Omental fat pad (tissue), 4 donors: Measurements from ENCODE around the gene TPO. TPM values are rescaled to one million over a fixed set of nuclear protein-coding genes. Genes with fewer than 3 reads are reported as not detected.

ENCODE experiments used
- ATAC-seq: fragments of 150-250 bp; one replicate; pipeline ENCODE4 v1.9.1; 2016; ENCODE audit warnings: mild to moderate bottlenecking, moderate library complexity; ENCODE audit not compliant: low FRiP score
- DNase-seq: peaks from one replicate; pipeline ENCODE4 v3.0.0-alpha.2; 2019; ENCODE audit warnings: low spot score
- total RNA-seq, 4 donors: library from RNA; depleted of rRNA; stranded (reverse); fragments of >200 nt; gene quantifications; one replicate each; pipeline ENCODE4 v1.1.0, GENCODE V29; 2016
- TF ChIP-seq, protein P1 (sequence below), 3 donors: fragments of 450-650 bp; IDR thresholded peaks; one replicate each; pipeline ENCODE4 v1.5.1; 2016 to 2017; ENCODE audit warnings: antibody characterized with exemption in 3 of 3, mild to moderate bottlenecking in 3 of 3, moderate library complexity in 2 of 3

The TPO gene
- 10 to 100 TPM in 2 of 4 donors, 1 to 10 TPM in 2; 3.0 to 27.1 (median 13.1) TPM for total RNA-seq

GRCh38 chr2:1413156-1413710 lies at the start of gene TPO:
TPO (plus strand) TSS chr2:1413463; CDS start chr2:1414409, 946 bp downstream.
- ATAC-seq (no peak), DNase-seq (no peak)
- TF ChIP-seq, protein P1, sequence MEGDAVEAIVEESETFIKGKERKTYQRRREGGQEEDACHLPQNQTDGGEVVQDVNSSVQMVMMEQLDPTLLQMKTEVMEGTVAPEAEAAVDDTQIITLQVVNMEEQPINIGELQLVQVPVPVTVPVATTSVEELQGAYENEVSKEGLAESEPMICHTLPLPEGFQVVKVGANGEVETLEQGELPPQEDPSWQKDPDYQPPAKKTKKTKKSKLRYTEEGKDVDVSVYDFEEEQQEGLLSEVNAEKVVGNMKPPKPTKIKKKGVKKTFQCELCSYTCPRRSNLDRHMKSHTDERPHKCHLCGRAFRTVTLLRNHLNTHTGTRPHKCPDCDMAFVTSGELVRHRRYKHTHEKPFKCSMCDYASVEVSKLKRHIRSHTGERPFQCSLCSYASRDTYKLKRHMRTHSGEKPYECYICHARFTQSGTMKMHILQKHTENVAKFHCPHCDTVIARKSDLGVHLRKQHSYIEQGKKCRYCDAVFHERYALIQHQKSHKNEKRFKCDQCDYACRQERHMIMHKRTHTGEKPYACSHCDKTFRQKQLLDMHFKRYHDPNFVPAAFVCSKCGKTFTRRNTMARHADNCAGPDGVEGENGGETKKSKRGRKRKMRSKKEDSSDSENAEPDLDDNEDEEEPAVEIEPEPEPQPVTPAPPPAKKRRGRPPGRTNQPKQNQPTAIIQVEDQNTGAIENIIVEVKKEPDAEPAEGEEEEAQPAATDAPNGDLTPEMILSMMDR (IDR thresholded peaks at IDR 0.05): no peak

DNA sequence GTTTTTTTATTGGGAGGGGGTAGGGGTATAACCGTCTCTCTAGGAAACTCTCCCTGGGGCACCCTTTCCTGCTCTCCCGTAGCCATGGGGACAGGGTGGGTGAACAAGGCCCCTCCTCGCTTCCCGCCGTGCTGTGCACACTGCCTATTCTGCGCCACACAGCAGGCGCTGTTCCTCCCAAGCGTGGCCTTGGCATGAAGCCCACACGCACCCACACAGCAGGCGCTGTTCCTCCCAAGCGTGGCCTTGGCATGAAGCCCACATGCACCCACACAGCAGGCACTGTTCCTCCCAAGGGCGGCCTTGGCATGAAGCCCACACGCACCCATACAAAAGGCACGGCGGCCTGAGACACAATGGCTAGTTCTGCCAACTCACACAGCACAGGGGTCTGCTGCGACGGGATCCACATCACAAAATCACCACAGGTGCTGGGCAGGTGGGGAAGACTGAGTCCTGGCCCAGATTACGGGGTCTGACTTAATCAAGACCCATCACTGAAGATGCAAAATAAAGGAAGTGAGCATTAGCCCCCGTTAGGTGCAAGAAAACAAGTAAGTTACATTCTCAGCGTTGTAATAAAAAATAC lies 46.6 kb upstream of the TPO start:
- no peak for DNase-seq
- TF ChIP-seq, protein P1 (IDR thresholded peaks at IDR 0.05): no peak
- no peak for ATAC-seq

GRCh38 chr2:1367601-1368000 lies 45.7 kb upstream of the TPO start:
- ATAC-seq (no peak), DNase-seq (no peak)
- TF ChIP-seq, protein P1 (IDR thresholded peaks at IDR 0.05): no peak

GRCh38 chr2:1369905-1370304 lies 43.4 kb upstream of the TPO start:
- TF ChIP-seq, protein P1 (IDR thresholded peaks at IDR 0.05): no peak
- DNase-seq (no peak), ATAC-seq (no peak)

- ATAC-seq (no peak), DNase-seq (no peak)
- TF ChIP-seq, protein P1 (IDR thresholded peaks at IDR 0.05): no peak
Measured at GRCh38 chr2:1370461-1370860, 42.8 kb upstream of the TPO start.

DNA sequence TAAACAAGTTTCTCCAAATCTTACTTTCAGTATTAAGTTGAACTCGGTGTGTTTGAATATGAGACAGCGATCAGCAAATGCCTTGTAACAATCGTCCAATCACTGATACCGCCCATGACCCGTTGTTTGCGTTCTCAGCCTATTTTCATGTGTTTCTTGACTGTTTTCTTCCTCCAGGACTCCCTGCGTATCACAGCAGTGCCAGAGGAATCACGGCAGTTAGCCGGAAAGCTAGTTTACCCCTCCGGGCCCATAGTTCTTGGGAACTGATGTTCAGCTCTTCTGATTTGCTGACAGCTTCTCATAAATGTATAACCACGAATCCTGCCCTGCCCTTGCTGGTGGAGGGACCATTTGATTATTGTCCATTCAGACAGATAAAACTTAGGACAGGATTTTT lies 42.2 kb upstream of the TPO start:
- DNase-seq (no peak), ATAC-seq (no peak)
- TF ChIP-seq, protein P1 (IDR thresholded peaks at IDR 0.05): no peak

DNA sequence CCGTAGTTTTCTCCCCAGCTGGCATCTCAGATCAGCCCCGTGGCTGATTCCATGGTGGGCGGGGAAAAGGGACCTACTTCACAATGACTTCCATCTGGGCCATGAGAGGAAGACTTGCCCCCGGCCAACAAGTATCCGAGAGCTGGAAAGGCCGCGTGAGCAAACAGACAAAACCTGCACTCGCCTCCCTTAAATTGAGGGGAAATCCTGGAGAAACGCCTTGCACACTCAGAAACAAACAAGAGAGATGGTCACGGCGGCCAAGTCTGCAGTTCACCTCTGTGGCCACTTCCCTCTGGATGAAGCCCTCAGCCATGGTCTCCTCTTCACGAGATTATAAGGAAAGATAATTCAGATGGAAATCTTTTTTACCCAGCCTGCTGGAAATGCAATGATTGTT lies 39.4 kb upstream of the TPO start:
- TF ChIP-seq, protein P1 (IDR thresholded peaks at IDR 0.05): no peak
- no peak for ATAC-seq
- no peak for DNase-seq
